LNCaP clone FGC (cell line): Measurements from ENCODE around the gene ARID4B.
A peak's percentile ranks its signal among the peaks of the same experiment; 100 is the strongest.
"Not testable (repeated sequence)": the region's sequence is repeated elsewhere in the genome, so short reads cannot be mapped to it uniquely, and the experiment has no call there.

ENCODE experiments used
- DNase-seq: peaks from one replicate; pipeline ENCODE4 v3.0.0-alpha.2; 2011; ENCODE audit warnings: low read depth
- H3K4me3 ChIP-seq: 2 replicates; pipeline ENCODE4 v1.5.1; 2011; ENCODE audit warnings: mild to moderate bottlenecking, low read depth, low read length, control low read depth
- TF ChIP-seq, protein P1 (sequence below): IDR thresholded peaks from 2 replicates; pipeline ENCODE4 v1.5.1; 2012; ENCODE audit warnings: mild to moderate bottlenecking; ENCODE audit not compliant: control insufficient read depth, insufficient read depth; ENCODE audit errors: extremely low read depth

The ARID4B gene

DNA sequence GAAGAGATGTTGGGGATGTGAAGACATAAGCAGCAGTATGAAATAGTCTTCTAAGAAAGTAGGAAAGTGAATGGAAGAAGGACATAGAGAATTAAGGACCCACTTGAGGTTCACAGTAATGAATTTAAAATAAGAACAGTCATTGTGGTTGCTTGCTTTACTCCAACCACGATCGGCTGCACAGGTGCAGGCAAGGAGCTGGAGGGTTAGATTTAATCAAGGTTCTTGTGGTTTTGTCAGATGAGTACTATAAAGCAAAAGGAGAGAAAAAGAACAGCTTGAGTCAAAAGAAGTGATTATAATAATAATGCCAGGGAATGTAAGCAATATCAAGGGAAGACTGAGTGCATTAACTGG, 120.8 kb downstream of the ARID4B start:
- TF ChIP-seq, protein P1, sequence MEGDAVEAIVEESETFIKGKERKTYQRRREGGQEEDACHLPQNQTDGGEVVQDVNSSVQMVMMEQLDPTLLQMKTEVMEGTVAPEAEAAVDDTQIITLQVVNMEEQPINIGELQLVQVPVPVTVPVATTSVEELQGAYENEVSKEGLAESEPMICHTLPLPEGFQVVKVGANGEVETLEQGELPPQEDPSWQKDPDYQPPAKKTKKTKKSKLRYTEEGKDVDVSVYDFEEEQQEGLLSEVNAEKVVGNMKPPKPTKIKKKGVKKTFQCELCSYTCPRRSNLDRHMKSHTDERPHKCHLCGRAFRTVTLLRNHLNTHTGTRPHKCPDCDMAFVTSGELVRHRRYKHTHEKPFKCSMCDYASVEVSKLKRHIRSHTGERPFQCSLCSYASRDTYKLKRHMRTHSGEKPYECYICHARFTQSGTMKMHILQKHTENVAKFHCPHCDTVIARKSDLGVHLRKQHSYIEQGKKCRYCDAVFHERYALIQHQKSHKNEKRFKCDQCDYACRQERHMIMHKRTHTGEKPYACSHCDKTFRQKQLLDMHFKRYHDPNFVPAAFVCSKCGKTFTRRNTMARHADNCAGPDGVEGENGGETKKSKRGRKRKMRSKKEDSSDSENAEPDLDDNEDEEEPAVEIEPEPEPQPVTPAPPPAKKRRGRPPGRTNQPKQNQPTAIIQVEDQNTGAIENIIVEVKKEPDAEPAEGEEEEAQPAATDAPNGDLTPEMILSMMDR = no peak
- no peak overlapping the region for H3K4me3 ChIP-seq
- no peak for DNase-seq

- no peak for DNase-seq
- TF ChIP-seq, protein P1 = no peak
- no peak overlapping the region for H3K4me3 ChIP-seq
Observed at GRCh38 chr1:235206533-235207208, 121.3 kb downstream of the ARID4B start.

- TF ChIP-seq, protein P1 = no peak
- H3K4me3 ChIP-seq = no peak overlapping the region
- no peak for DNase-seq
Observed at GRCh38 chr1:235205687-235206086, 122.3 kb downstream of the ARID4B start.

- DNase-seq = no peak
- TF ChIP-seq, protein P1 = no peak
- H3K4me3 ChIP-seq = no peak overlapping the region
Observed at GRCh38 chr1:235203428-235203827, 124.6 kb downstream of the ARID4B start.

GRCh38 chr1:235202447-235202846, 125.5 kb downstream of the ARID4B start:
- H3K4me3 ChIP-seq = not testable (repeated sequence)

GRCh38 chr1:235199441-235199840, 128.5 kb downstream of the ARID4B start:
- H3K4me3 ChIP-seq = no peak overlapping the region
- TF ChIP-seq, protein P1 = peak; percentile 69
- DNase-seq = peak; percentile 17

More at GRCh38 chr1:235202447-235202846, 125.5 kb downstream of the ARID4B start:
- DNase-seq = not testable (repeated sequence)

- TF ChIP-seq, protein P1 = no peak
Observed at GRCh38 chr1:235190431-235190830, 137.5 kb downstream of the ARID4B start.

More at GRCh38 chr1:235190431-235190830, 137.5 kb downstream of the ARID4B start:
- DNase-seq = no peak
- H3K4me3 ChIP-seq = no peak overlapping the region
